Dermis microvascular lymphatic vessel endothelial cell (primary cell): Measurements from ENCODE around the gene RAD51B. TPM values are rescaled to one million over a fixed set of nuclear protein-coding genes. Genes with fewer than 3 reads are reported as not detected.

Source experiments
- total RNA-seq: library from RNA; depleted of rRNA; stranded (reverse); fragments of >200 nt; gene quantifications from 2 replicates; pipeline ENCODE4 v1.2.1, GENCODE V29; 2014

Gene RAD51B
- total RNA-seq, 1 donor from 2014 or later, result 9.2 TPM

Other genes starting within 250 kb of the RAD51B start
- gene PIGH, start 219.5 kb upstream of the RAD51B start, total RNA-seq, result 9.2 and 14.2 TPM in 2 replicates
- gene ARG2, start 199.9 kb upstream of the RAD51B start, total RNA-seq, result 29.2 and 39.7 TPM in 2 replicates
- 36.2 and 51.2 TPM in 2 replicates for gene VTI1B, start 145.1 kb upstream of the RAD51B start, total RNA-seq
- gene RDH11, start 124.0 kb upstream of the RAD51B start, total RNA-seq, result 77.0 and 84.6 TPM in 2 replicates
- gene RDH12, start 117.9 kb upstream of the RAD51B start, total RNA-seq, result not detected in 2 replicates
- 12.6 and 17.2 TPM in 2 replicates for gene ZFYVE26, start 3.2 kb upstream of the RAD51B start, total RNA-seq